Fibroblast of lung (primary cell): Measurements from ENCODE around the gene LIMCH1. TPM values are rescaled to one million over a fixed set of nuclear protein-coding genes. Genes with fewer than 3 reads are reported as not detected.

Experiments used
- DNase-seq, 2 donors: peaks; one replicate each; pipeline versions ENCODE4 v3.0.0 to v3.0.0-alpha.2; 2010; ENCODE audit warnings: low read depth in 2 of 2
- H2AFZ ChIP-seq: 2 replicates; pipeline ENCODE4 v1.5.1; 2012; ENCODE audit warnings: low read length, control low read depth, inconsistent platforms
- H3K27ac ChIP-seq: 2 replicates; pipeline ENCODE4 v1.5.1; 2011; ENCODE audit warnings: low read length, control low read depth; ENCODE audit not compliant: insufficient read depth
- H3K27me3 ChIP-seq: 2 replicates; pipeline ENCODE4 v1.5.1; 2011; ENCODE audit warnings: mild to moderate bottlenecking, low read length; ENCODE audit not compliant: control insufficient read depth, insufficient read depth
- H3K36me3 ChIP-seq: 2 replicates; pipeline ENCODE4 v1.5.1; 2011; ENCODE audit warnings: low read length; ENCODE audit not compliant: control insufficient read depth, insufficient read depth
- H3K4me1 ChIP-seq: 2 replicates; pipeline ENCODE4 v1.5.1; 2011; ENCODE audit warnings: low read length; ENCODE audit not compliant: control insufficient read depth, insufficient read depth; ENCODE audit errors: extremely low read depth
- H3K4me2 ChIP-seq: 2 replicates; pipeline ENCODE4 v1.5.1; 2011; ENCODE audit warnings: low read length, control low read depth; ENCODE audit not compliant: insufficient read depth; ENCODE audit errors: extremely low read depth
- H3K4me3 ChIP-seq, 4 experiments: fragments of 200-600 bp in 1 of 4; sonication (generic) in 1 of 4; replicated peaks in 1 of 4; 2 replicates each; pipeline ENCODE4 v1.5.1; 2011 to 2016; ENCODE audit warnings: low read length in 4 of 4, low read depth in 3 of 4, mild to moderate bottlenecking in 3 of 4, control low read depth in 2 of 4, inconsistent platforms in 1 of 4, mixed read lengths in 1 of 4; ENCODE audit not compliant: insufficient read depth in 1 of 4; ENCODE audit errors: control extremely low read depth in 1 of 4
- H3K79me2 ChIP-seq: 2 replicates; pipeline ENCODE4 v1.5.1; 2012; ENCODE audit warnings: mild to moderate bottlenecking, low read length, inconsistent platforms; ENCODE audit not compliant: control insufficient read depth, insufficient read depth
- H3K9ac ChIP-seq: 2 replicates; pipeline ENCODE4 v1.5.1; 2011; ENCODE audit warnings: mild to moderate bottlenecking, low read length, control low read depth; ENCODE audit not compliant: insufficient read depth
- H3K9me3 ChIP-seq: 2 replicates; pipeline ENCODE4 v1.5.1; 2012; ENCODE audit warnings: low read depth, low read length; ENCODE audit not compliant: control insufficient read depth, insufficient read depth
- H4K20me1 ChIP-seq: 2 replicates; pipeline ENCODE4 v1.5.1; 2011; ENCODE audit warnings: low read length; ENCODE audit not compliant: control insufficient read depth, insufficient read depth; ENCODE audit errors: extremely low read depth
- CTCF ChIP-seq, 2 donors: IDR thresholded peaks in 1 of 2; conservative IDR thresholded peaks in 1 of 2; 1 replicate in 1 of 2; 2 replicates in 1 of 2; pipeline ENCODE4 v1.5.1; 2011 to 2012; ENCODE audit warnings: low read length in 2 of 2, control low read depth in 1 of 2, inconsistent platforms in 1 of 2, low read depth in 1 of 2, mild to moderate bottlenecking in 1 of 2
- EZH2 ChIP-seq: IDR thresholded peaks from 2 replicates; pipeline ENCODE4 v1.5.1; 2012; ENCODE audit warnings: low read length, control low read depth, mild to moderate bottlenecking; ENCODE audit errors: missing control alignments
- polyA plus RNA-seq, 2 donors: library from polyadenylated mRNA; depleted of rRNA in 1 of 2; stranded (reverse) in 1 of 2; unstranded in 1 of 2; fragments of >200 nt; gene quantifications; 2 replicates each; pipeline ENCODE4 v1.2.1, GENCODE V29; 2011 to 2012; ENCODE audit warnings: missing spikeins in 1 of 2
- total RNA-seq: library from RNA; depleted of rRNA; stranded (reverse); fragments of >200 nt; gene quantifications from 2 replicates; pipeline ENCODE4 v1.2.1, GENCODE V29; 2014

The LIMCH1 gene
- total and polyA plus RNA-seq, 2 donors (not counting 1 experiment from before 2014, with no cell fraction given), result 2.8 to 4.6 TPM

DNA sequence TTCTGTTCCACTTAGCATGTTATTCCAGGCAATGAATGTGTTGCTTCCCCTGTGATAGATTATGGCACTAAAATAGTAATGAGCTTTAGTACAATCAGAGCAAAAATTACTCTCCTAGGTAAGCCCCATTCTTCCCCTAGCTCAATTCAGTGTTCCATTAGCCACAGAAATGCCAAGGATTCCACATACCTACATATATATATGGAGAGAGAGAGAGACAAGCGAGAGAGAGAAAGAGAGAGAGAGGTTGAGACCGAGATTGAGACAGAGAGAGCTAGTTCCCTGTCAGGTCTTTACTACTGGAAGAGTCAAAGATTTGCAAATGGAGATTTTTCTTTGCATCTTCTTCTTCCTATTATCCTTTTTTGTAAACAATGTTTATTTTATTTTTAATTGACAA lies 8.7 kb downstream of the LIMCH1 start:
- Histone ChIP-seq H3K4me1 (no peaks in the 10 kb centered on the region), H3K27ac (no peak overlapping the region), H3K79me2 (no peaks in the 10 kb centered on the region), H3K36me3 (no peaks in the 10 kb centered on the region), H4K20me1 (no peaks in the 10 kb centered on the region), H3K4me2 (no peak overlapping the region), H2AFZ (no peak overlapping the region), H3K9me3 (no peaks in the 10 kb centered on the region), H3K9ac (no peak overlapping the region), H3K4me3 (no peak overlapping the region), H3K27me3 (no peaks in the 10 kb centered on the region)
- TF ChIP-seq CTCF (conservative IDR thresholded peaks at IDR 0.05 in 1 of 2, IDR thresholded peaks at IDR 0.05 in 1 of 2; ENCODE audit: low read depth in 1 of 2, low read length in 2 of 2) (no peak), EZH2 (no peak)
- DNase-seq, result no peak

DNA sequence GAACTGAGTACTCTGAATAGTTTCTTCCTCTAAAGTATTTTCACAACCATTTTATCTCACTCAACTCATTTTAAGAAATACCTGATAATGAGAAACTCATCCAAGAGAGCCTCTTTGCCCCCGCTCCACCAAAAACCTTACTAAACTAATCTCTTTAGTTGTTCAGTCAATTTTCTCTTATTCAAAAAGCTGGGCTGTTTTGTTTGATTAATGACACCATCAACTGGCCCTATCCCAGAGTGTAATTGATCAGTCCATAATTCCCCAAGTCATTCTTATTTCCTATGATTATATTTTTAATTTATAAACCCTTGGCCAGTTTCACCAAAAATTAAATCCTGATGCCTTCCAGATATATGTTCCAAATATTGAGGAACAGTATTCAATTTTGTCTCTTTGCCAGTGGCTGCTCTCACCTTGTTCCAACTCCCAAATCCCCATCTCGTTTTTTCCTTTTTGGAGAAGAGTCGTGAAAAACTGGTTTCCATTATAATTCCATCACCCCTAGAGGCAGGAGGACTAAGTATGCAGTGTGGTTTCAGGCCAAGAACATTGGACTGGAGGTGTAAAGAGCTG lies 10.4 kb downstream of the LIMCH1 start:
- no peak overlapping the region for H3K9ac ChIP-seq
- no peak overlapping the region for H3K4me2 ChIP-seq
- no peak overlapping the region for H3K27ac ChIP-seq
- no peak overlapping the region for H3K4me3 ChIP-seq
- TF ChIP-seq EZH2, result no peak
- no peaks in the 10 kb centered on the region for H3K9me3 ChIP-seq
- no peaks in the 10 kb centered on the region for H3K79me2 ChIP-seq
- H3K4me1 ChIP-seq, result no peaks in the 10 kb centered on the region
- no peaks in the 10 kb centered on the region for H3K36me3 ChIP-seq
- no peak for DNase-seq
- no peak overlapping the region for H2AFZ ChIP-seq
- no peaks in the 10 kb centered on the region for H3K27me3 ChIP-seq
- H4K20me1 ChIP-seq, result no peaks in the 10 kb centered on the region

DNA sequence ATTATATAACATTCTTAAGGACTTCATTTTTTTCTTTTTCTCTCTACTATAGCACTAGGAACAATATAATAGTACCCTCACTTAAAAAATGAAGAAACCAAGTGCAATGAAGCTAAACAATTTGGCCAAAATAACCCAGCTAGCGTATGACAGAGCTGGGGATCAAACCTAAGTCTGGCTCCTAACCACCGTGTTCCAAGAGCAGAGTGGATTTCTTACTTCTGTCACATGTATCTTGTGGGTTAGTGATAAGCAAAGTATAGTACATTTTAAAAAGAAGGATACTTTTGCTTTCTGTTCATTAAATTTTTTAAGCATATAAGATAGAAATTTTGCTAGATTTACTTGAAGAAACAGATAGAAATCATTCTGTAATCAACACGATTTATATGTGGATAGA lies 11.5 kb downstream of the LIMCH1 start:
- DNase-seq, result no peak

More for the DNA sequence above, 11.5 kb downstream of the LIMCH1 start:
- Histone ChIP-seq H3K4me1 (no peaks in the 10 kb centered on the region), H3K36me3 (no peaks in the 10 kb centered on the region), H3K79me2 (no peaks in the 10 kb centered on the region), H3K27ac (no peak overlapping the region), H3K9ac (no peak overlapping the region), H3K9me3 (no peaks in the 10 kb centered on the region), H2AFZ (no peak overlapping the region), H4K20me1 (no peaks in the 10 kb centered on the region), H3K4me3 (no peak overlapping the region), H3K27me3 (no peaks in the 10 kb centered on the region), H3K4me2 (no peak overlapping the region)
- TF ChIP-seq EZH2 (no peak), CTCF (conservative IDR thresholded peaks at IDR 0.05 in 1 of 2, IDR thresholded peaks at IDR 0.05 in 1 of 2; ENCODE audit: low read depth in 1 of 2, low read length in 2 of 2) (no peak)
